ENCODE measurements around the gene ETS2. TPM values are rescaled to one million over a fixed set of nuclear protein-coding genes. Genes with fewer than 3 reads are reported as not detected.

ETS2 gene
- total and polyA plus RNA-seq, 10 of the 15 experiments (the other 5 are each of a cell fraction or from before 2014, with no cell fraction given): 0.52 to 8.6 (median 3.8) TPM

DNA sequence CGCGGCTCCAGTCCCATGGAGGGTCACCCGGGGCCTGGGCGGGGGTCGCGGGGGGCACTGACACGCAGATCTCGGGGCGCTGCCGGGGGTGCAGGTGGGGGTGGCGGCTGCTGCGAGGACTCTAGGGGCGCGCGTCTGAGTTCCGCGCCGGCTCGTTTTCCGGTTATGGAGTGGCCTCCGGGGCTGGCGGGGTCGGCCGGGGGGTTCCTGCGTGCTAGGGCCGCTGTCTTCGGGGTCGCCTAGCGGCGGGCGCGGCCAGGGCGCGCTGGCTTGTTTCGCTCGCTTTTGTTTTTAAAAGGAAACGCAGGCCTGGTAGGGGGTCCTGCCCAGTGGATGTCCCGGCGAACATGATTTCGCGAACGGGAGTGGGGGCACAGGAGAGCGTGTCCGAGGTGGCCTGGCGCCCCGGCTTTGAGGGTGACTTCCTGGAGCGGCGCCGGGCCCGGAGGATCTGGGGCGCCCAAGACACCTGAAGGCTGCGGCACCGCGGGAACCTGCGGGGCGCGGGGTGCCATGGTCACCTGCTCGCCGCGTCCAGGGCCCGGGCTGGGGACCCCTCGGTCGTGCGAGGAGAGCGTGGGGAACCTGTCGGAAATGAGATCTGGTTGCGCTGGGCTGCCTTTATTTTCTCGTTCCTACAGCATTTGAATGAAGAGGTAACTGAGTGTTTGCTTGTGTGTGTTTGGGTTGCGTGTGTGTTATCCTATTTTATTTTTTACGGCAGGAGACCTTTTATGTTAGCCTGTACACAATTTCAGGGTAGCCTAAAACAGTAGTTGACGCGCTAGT lies 618 bp downstream of the ETS2 start:
- TF ChIP-seq, protein P1, sequence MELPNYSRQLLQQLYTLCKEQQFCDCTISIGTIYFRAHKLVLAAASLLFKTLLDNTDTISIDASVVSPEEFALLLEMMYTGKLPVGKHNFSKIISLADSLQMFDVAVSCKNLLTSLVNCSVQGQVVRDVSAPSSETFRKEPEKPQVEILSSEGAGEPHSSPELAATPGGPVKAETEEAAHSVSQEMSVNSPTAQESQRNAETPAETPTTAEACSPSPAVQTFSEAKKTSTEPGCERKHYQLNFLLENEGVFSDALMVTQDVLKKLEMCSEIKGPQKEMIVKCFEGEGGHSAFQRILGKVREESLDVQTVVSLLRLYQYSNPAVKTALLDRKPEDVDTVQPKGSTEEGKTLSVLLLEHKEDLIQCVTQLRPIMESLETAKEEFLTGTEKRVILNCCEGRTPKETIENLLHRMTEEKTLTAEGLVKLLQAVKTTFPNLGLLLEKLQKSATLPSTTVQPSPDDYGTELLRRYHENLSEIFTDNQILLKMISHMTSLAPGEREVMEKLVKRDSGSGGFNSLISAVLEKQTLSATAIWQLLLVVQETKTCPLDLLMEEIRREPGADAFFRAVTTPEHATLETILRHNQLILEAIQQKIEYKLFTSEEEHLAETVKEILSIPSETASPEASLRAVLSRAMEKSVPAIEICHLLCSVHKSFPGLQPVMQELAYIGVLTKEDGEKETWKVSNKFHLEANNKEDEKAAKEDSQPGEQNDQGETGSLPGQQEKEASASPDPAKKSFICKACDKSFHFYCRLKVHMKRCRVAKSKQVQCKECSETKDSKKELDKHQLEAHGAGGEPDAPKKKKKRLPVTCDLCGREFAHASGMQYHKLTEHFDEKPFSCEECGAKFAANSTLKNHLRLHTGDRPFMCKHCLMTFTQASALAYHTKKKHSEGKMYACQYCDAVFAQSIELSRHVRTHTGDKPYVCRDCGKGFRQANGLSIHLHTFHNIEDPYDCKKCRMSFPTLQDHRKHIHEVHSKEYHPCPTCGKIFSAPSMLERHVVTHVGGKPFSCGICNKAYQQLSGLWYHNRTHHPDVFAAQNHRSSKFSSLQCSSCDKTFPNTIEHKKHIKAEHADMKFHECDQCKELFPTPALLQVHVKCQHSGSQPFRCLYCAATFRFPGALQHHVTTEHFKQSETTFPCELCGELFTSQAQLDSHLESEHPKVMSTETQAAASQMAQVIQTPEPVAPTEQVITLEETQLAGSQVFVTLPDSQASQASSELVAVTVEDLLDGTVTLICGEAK (IDR thresholded peaks at IDR 0.05; ENCODE audit: borderline replicate concordance): no peak
- TF ChIP-seq SPI1 (IDR thresholded peaks at IDR 0.05; ENCODE audit: borderline replicate concordance, insufficient read depth, low read depth, low read length) (no peak), SIN3A (IDR thresholded peaks at IDR 0.05; ENCODE audit: low read depth, low read length) (no peak), POLR2AphosphoS2 (IDR thresholded peaks at IDR 0.05; ENCODE audit: low read depth, low read length) (no peak), TBL1XR1 (IDR thresholded peaks at IDR 0.05; ENCODE audit: low read depth, low read length) (no peak), GABPA (IDR thresholded peaks at IDR 0.05; ENCODE audit: low read depth) (no peak), HDAC6 (IDR thresholded peaks at IDR 0.05; ENCODE audit: unreplicated experiment) (peak; percentile 32), SUPT20H (IDR thresholded peaks at IDR 0.05; ENCODE audit: borderline replicate concordance, control insufficient read depth, low read depth, low read length) (no peak)
- TF ChIP-seq, protein P2, sequence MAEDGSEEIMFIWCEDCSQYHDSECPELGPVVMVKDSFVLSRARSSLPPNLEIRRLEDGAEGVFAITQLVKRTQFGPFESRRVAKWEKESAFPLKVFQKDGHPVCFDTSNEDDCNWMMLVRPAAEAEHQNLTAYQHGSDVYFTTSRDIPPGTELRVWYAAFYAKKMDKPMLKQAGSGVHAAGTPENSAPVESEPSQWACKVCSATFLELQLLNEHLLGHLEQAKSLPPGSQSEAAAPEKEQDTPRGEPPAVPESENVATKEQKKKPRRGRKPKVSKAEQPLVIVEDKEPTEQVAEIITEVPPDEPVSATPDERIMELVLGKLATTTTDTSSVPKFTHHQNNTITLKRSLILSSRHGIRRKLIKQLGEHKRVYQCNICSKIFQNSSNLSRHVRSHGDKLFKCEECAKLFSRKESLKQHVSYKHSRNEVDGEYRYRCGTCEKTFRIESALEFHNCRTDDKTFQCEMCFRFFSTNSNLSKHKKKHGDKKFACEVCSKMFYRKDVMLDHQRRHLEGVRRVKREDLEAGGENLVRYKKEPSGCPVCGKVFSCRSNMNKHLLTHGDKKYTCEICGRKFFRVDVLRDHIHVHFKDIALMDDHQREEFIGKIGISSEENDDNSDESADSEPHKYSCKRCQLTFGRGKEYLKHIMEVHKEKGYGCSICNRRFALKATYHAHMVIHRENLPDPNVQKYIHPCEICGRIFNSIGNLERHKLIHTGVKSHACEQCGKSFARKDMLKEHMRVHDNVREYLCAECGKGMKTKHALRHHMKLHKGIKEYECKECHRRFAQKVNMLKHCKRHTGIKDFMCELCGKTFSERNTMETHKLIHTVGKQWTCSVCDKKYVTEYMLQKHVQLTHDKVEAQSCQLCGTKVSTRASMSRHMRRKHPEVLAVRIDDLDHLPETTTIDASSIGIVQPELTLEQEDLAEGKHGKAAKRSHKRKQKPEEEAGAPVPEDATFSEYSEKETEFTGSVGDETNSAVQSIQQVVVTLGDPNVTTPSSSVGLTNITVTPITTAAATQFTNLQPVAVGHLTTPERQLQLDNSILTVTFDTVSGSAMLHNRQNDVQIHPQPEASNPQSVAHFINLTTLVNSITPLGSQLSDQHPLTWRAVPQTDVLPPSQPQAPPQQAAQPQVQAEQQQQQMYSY (CRISPR knock-in tag; IDR thresholded peaks at IDR 0.05): no peak
- Histone ChIP-seq H3K36me3 (ENCODE audit: control insufficient read depth in 2 of 2, insufficient read depth in 2 of 2, low read length in 1 of 2) (no peaks in the 10 kb centered on the region), H3K79me2 (ENCODE audit: control insufficient read depth, insufficient read depth, low read length) (no peaks in the 10 kb centered on the region), H4K20me1 (ENCODE audit: control insufficient read depth, insufficient read depth) (no peaks in the 10 kb centered on the region), H3K4me2 (ENCODE audit: control insufficient read depth, insufficient read depth) (peak overlapping the region; percentile 99), H3K4me3 (peak overlapping the region; percentile 83), H3K27me3 (replicated peaks in 1 of 2; ENCODE audit: control insufficient read depth in 2 of 2, insufficient read depth in 2 of 2, low read length in 1 of 2) (no peaks in the 10 kb centered on the region; a peak in 1 of 4 replicates), H2AFZ (ENCODE audit: control insufficient read depth, low read depth, low read length) (peak overlapping the region; percentile 77), H3K9me3 (replicated peaks; ENCODE audit: control insufficient read depth, insufficient read depth, low read length) (no peaks in the 10 kb centered on the region), H3K9ac (ENCODE audit: control insufficient read depth, insufficient read depth, low read length) (peak overlapping the region; percentile 73), H3K4me1 (ENCODE audit: control insufficient read depth, insufficient read depth, low read length) (peaks cover 11% of the 10 kb centered on the region), H3K27ac (ENCODE audit: control insufficient read depth, insufficient read depth) (no peak overlapping the region)
- POLR2A ChIA-PET: no interaction called here
- no TSS peak for BruUV-seq (replicated peaks)
- SMC1A ChIA-PET (ENCODE audit: uncharacterized antibody, unreplicated experiment): interaction anchor here (1.2 to 1.3 kb wide), 2 partner anchors 25 to 142 kb away, joined by 3 to 4 read pairs; no protein-coding TSS in a partner anchor
- intact Hi-C loops (cut with micrococcal nuclease; ENCODE audit: unreplicated experiment) (no loop called here), in situ Hi-C loops (cut with MboI) (no loop called here)
- ATAC-seq: peak; percentile 57
- RAD21 ChIA-PET (ENCODE audit: unreplicated experiment): no interaction called here
- CTCF ChIA-PET: no interaction called here
- DNase-seq (ENCODE audit: low read depth, low spot score): no peak
- WGBS (ENCODE audit: insufficient coverage, insufficient replicate concordance, low lambda C conversion rate, missing lambda C conversion rate): under 1% methylated on average over 68 of the region's 72 CpGs
- FAIRE-seq: no peak
